T-helper 9 cell (primary cell): Measurements from ENCODE around the gene FOXN4.

ENCODE experiments used
- DNase-seq: peaks from one replicate; pipeline ENCODE4 v3.0.0-alpha.2; 2020

Gene FOXN4

DNA sequence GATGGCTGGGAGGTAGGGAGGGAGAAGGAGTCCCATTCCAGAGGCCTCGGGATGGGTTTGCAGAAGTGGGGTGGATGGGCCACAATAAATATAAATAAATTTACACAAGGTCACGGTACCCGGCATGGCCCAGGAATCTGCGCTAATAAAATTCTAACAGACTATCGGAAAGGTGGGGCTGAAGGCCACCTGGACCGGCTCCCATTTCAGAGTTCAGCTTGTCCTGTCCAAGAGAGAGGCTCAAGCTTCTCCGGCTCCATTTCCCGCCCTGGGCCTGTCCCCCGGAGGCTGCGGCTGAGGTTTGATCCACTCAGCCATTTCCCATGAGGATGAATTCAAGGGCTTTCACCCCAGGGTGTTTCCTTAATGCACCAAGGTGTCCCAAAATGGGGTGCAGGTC lies 30.2 kb downstream of the FOXN4 start:
- no peak for DNase-seq

DNA sequence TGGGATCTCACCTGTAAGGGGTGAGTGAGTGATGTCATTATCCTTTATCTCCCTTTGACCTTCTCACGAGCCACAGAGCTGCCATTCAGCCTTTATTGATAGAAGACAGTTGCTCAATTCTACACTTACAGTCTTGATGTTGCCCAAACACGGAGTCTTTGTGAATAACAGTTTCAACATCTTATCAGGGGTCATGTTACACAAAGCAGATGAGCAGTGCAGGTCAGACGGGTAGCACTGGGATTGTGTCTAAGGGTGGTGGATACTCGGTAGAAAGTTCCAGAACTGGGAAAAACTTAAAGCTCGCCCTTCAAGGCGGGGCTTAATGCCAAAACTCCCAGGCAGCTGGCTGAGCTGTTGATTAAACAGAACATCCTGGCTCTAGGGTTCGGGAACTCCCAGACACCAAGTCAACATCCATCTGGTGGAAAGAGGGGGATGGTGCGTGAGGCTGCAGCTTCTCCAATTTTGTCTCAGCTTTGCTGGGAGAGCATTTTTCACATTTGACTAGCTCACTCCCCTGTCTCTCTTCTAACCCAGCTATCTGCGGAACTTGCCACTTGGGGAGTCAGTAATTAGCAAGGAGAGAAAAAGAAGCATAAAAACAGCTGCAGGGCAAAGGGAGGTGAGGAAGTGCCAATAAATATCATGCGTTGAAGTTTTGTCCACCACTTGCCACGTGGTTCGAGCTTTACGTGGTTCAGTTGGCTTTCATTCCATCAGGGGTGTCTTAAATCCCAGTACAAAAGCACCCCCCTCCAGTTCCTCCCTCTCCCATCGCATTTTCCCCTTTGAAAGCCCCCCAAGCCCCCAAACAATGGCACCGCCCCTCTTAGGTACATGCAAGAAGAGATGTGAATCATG lies 31.0 kb downstream of the FOXN4 start:
- DNase-seq = no peak

- DNase-seq = no peak
Measured at GRCh38 chr12:109277255-109277898, 31.7 kb downstream of the FOXN4 start.

DNA sequence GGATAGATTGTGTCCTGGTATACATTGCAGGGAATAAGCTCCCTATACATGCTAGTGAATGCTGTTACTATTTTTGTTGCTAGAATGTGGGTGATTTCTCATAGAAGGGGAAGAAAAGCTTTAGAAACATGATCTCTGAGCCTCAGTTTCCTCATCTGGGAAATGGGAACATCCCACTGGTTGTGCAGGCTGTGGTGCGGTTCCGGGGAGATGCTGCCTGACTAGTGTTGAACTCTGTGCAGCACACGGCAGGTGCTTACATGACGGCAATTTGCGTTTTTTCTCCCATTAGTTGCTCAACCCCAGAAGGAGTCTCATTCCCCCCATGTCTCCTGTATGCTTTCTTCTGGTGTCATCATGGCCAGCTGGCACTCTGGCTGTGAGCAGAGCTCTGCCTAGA lies 32.9 kb downstream of the FOXN4 start:
- DNase-seq = no peak

DNA sequence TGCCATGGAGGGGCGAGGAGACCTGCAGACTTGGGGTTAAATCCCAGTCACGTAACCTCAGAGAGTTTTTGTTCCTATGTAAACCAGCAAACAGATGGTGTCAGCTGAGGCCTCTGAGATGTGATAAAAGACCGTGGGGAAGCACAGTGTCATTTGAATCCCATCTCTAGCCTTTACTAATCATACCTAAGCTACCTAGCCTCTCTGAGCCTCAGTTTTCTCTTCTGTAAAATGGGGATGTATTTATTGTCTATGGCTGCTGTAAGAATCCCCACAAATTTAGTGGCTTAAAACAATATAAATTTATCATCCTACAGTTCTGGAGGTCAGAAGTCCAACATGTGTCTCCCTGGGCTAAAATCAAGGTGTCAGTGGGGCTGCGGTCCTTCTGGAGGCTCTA lies 33.9 kb downstream of the FOXN4 start:
- no peak for DNase-seq

GRCh38 chr12:109274381-109274780 lies 34.7 kb downstream of the FOXN4 start:
- no peak for DNase-seq

GRCh38 chr12:109273354-109273753 lies 35.7 kb downstream of the FOXN4 start:
- DNase-seq = no peak

DNA sequence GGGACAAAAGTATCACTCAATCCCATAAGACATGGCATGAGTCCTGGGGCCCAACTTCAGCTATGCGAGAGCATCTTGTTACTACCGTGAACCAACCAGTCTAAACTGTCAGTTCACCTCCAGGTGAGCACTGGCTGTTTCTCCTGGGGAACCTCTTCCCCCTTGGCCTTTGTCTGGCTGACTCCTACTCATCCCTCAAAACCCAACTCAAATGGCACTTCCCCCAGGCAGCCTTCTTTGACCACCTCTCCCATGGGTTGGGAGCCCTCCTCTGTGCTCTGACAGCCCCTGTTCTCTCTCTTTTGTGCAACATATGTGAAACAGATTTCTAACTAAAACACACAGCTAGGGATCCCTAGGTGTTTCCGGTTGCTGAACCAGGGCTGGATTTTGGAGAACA lies 37.7 kb downstream of the FOXN4 start:
- no peak for DNase-seq

DNA sequence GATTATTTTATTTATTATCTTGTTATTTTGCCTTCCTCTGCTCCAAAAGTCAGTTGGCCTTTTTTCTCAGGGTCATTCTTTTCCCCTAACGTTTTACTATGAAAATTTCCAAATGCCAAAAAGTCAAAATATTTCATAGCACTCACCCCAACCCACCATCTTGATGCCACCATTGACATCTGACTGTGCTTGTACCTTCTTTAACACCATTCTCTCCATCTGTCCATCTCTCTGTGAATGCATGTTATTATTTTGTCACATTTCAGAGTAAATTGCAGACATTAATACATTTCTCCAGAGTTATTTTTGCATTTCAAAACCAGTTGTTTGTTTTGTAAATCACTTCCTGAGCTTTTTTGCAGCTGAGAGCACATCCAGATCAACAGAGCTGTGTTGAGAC lies 38.6 kb downstream of the FOXN4 start:
- DNase-seq = no peak

GRCh38 chr12:109269428-109269827 lies 39.7 kb downstream of the FOXN4 start:
- no peak for DNase-seq

GRCh38 chr12:109268896-109269295 lies 40.2 kb downstream of the FOXN4 start:
- no peak for DNase-seq

DNA sequence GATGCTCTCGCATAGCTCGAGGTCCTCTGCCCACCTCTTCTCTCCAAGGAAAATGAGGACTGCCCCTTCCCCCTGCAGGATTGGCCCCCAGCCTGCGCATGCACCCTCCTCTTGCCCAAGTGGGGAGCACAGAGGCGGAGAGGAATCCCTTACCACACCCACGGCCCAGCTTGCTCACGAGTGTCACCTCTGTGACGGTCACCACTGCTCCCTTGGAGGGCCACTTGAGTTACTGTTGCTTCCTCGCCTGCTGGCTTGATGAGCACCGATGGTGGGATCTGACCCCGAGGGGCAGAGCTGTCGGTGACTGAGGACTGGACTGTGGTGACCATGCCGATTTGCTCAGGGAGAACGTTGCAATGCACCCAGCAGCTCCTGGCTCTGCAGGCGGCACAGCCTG lies 41.7 kb downstream of the FOXN4 start:
- no peak for DNase-seq

GRCh38 chr12:109266106-109266879 lies 42.8 kb downstream of the FOXN4 start:
- no peak for DNase-seq

DNA sequence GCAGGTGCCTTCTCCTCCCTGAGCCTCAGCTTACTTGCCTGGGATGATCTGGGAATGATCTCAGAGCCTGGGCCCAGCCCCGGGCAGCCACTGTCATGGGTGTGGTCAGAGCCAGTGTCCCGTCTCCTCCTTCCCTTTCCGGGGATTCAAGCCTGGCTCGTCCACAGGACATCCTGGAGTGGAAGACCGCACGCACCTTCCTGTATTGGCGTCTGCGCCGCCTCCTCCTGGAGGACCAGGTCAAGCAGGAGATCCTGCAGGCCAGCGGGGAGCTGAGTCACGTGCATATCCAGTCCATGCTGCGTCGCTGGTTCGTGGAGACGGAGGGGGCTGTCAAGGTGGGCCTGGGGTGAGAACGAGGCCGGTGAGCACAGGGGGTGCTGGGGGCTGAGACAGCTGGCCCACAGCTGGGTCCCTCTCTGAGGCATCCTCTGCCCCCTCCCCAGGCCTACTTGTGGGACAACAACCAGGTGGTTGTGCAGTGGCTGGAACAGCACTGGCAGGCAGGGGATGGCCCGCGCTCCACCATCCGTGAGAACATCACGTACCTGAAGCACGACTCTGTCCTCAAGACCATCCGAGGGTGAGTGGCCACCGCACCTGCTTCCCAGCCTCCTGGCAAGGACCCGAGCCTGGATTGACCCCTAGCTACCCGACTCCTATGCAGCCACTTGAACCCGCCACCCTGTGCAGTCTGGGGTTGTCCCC lies 44.0 kb downstream of the FOXN4 start:
- DNase-seq = no peak

- DNase-seq = peak; percentile 15
Measured at GRCh38 chr12:109264095-109264942, 44.8 kb downstream of the FOXN4 start.

DNA sequence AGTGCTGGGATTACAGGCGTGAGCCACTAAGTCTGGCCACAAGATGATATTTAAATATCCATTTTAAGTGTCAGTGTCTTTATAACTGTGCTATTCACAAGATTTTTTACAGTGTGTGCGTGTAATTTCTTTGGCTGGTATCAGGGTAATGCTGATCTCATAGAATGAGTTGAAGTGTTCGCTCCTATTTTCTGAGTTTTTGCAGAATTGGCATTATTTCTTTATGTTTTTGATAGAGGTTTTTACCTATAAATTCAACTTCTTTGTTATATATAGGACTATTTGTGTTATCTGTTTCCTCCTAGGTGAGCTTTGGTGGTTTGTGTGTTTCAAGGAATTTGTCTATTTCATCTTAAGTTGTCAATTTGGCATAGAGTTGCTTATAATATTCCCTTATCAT lies 45.6 kb downstream of the FOXN4 start:
- no peak for DNase-seq

GRCh38 chr12:109261939-109262338 lies 47.1 kb downstream of the FOXN4 start:
- DNase-seq = no peak

- no peak for DNase-seq
Measured at GRCh38 chr12:109261087-109261486, 48.0 kb downstream of the FOXN4 start.

DNA sequence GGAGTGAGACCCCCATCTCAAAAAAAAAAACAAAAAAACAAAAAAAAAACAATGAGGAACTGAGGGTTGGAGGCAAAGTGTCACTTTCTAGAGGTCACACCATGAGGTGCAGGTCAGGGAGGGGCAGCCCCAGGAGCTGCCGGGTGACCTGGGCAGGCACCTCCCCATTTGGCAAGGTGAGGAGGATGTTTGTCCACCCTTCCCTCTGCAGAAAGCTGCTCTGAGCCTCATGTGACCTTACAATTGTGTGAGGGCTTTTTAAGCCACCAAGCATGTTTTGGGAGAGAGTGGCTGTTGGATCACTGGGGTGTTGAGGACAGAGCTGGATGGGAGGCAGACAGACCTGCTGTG lies 49.6 kb downstream of the FOXN4 start:
- no peak for DNase-seq

GRCh38 chr12:109258607-109259544 lies 50.2 kb downstream of the FOXN4 start:
- no peak for DNase-seq

- DNase-seq = no peak
Measured at GRCh38 chr12:109258201-109258600, 50.9 kb downstream of the FOXN4 start.
